Mesothelial cell of epicardium (in vitro differentiated cells): Measurements from ENCODE around the gene MYRIP. TPM values are rescaled to one million over a fixed set of nuclear protein-coding genes. Genes with fewer than 3 reads are reported as not detected.
"Not testable (repeated sequence)": the region's sequence is repeated elsewhere in the genome, so short reads cannot be mapped to it uniquely, and the experiment has no call there.

Source experiments
- DNase-seq, 2 experiments: peaks; one replicate each; pipeline ENCODE4 v3.0.0; 2021; ENCODE audit warnings: low spot score in 2 of 2; ENCODE audit not compliant: unreplicated experiment in 2 of 2
- H3K27ac Mint-ChIP-seq: 2 replicates; pipeline ENCODE4 v1.8.0; 2021; ENCODE audit warnings: mixed read lengths
- H3K27me3 Mint-ChIP-seq: 2 replicates; pipeline ENCODE4 v1.8.0; 2021; ENCODE audit warnings: low read depth, mixed read lengths
- H3K36me3 Mint-ChIP-seq: 2 replicates; pipeline ENCODE4 v1.8.0; 2021; ENCODE audit warnings: mixed read lengths
- H3K4me1 Mint-ChIP-seq: 2 replicates; pipeline ENCODE4 v1.8.0; 2021; ENCODE audit warnings: mixed read lengths
- H3K4me3 Mint-ChIP-seq: 2 replicates; pipeline ENCODE4 v1.8.0; 2021; ENCODE audit warnings: mild to moderate bottlenecking, moderate library complexity, mixed read lengths
- H3K9me3 Mint-ChIP-seq: 2 replicates; pipeline ENCODE4 v1.8.0; 2021; ENCODE audit warnings: mixed read lengths
- total RNA-seq: library from RNA; stranded (reverse); gene quantifications from 3 replicates; pipeline ENCODE4 v1.2.1, GENCODE V29; 2021
- TF ChIP-seq, protein P1 (sequence below): fragments of 200-600 bp; sonication (generic); IDR thresholded peaks from one replicate; pipeline ENCODE4 v1.5.0; 2021; ENCODE audit warnings: antibody characterized with exemption; ENCODE audit not compliant: unreplicated experiment

MYRIP gene
- total RNA-seq, 1 donor from 2014 or later = 0.63 TPM

DNA sequence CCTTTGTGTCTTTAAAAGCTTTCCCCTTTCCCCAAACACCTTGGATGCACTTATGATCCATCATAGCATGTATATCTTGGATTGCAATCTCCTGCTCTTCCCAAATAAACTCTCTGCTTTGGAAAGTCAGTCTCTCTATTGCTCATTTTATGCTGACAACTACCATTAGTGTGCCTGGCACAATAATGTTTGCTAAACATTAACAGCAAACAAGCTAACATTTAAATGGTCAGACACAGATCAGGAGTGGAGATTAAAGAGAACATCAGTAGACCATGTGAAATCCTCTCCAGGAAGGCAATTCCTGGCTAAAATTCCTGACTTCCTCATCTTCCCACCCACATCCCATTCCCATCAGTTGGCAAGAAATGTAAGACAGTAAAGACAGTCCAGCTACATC, 455.8 kb downstream of the MYRIP start:
- H3K27ac Mint-ChIP-seq = no peak overlapping the region
- no peaks in the 10 kb centered on the region for H3K4me1 Mint-ChIP-seq
- TF ChIP-seq, protein P1, sequence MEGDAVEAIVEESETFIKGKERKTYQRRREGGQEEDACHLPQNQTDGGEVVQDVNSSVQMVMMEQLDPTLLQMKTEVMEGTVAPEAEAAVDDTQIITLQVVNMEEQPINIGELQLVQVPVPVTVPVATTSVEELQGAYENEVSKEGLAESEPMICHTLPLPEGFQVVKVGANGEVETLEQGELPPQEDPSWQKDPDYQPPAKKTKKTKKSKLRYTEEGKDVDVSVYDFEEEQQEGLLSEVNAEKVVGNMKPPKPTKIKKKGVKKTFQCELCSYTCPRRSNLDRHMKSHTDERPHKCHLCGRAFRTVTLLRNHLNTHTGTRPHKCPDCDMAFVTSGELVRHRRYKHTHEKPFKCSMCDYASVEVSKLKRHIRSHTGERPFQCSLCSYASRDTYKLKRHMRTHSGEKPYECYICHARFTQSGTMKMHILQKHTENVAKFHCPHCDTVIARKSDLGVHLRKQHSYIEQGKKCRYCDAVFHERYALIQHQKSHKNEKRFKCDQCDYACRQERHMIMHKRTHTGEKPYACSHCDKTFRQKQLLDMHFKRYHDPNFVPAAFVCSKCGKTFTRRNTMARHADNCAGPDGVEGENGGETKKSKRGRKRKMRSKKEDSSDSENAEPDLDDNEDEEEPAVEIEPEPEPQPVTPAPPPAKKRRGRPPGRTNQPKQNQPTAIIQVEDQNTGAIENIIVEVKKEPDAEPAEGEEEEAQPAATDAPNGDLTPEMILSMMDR = no peak
- no peak for DNase-seq
- no peaks in the 10 kb centered on the region for H3K36me3 Mint-ChIP-seq
- no peak overlapping the region for H3K4me3 Mint-ChIP-seq
- H3K9me3 Mint-ChIP-seq = no peaks in the 10 kb centered on the region
- H3K27me3 Mint-ChIP-seq = peaks cover 80% of the 10 kb centered on the region

DNA sequence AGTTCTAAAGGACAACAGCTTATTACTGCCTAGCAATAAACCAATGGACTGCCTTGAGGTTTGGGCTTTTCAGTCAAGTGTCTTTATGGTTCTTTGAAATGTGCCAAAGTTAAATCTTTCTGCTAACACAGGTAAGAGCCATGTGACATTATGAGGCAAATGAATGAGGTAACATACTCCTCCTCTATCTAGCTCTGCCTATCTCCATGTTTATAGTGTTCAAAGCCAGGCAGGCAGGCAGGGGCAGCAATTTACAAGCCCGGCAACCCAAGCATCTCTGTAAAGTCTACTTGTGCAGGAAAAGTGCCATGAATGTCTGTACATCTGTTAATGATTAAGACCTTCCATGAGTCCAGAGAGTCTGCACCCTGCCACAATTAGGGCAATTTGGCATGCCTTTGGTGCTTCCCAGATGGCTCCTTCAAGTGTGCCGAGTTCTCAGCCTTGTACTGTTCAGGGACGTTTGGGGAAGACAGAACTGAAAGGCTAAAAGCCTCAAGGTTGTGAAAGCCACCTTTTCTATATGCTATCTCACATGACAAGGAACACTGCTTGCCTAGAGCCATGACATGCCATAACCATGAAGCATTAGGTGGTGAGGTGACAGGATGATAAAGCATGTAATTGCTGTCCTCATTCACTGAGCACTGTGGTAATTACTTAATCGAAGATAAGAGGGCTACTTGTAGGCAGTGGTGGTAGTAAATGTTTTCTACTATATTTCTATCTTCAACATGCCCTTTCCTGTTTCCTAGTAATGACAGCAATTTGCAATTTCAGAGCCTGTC, 458.7 kb downstream of the MYRIP start:
- H3K36me3 Mint-ChIP-seq = no peaks in the 10 kb centered on the region
- H3K27ac Mint-ChIP-seq = no peak overlapping the region
- peaks cover 85% of the 10 kb centered on the region for H3K27me3 Mint-ChIP-seq
- H3K4me3 Mint-ChIP-seq = no peak overlapping the region
- TF ChIP-seq, protein P1 = no peak
- no peaks in the 10 kb centered on the region for H3K4me1 Mint-ChIP-seq
- no peak for DNase-seq
- H3K9me3 Mint-ChIP-seq = peaks cover 6% of the 10 kb centered on the region

DNA sequence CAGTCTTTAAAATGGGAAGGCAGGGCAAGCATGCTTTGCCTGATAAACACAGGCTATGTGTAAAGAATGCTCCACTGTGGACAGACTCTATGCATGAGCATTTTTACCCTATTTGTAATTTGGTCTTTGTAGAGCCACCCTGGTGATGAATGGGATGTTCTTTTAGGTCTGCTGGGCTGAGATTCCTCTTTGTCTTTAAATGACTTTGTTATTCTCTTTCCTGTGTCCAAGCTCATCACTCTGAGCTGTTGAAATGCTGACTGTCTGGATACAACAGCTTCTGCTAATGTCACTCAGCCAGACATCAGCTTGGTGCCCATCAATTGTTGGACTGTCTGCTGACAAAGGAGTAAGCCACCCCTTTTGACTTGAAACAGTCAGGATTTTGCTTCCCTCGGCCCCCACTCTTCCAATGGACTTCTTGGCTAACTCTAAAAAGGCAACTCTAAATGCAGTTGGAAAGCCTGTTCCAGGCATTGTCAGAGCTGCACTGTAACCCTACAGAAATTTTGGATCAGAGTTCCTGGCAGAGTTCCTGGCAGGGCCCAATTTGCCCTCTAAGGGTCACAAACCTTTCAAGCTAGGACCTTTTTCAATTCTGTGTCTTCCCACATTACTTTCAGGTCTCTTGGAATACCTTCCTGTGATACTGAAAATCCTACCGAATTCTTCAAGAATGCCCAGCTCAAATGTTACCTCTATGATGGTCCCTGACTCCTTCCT, 459.6 kb downstream of the MYRIP start:
- no peak for DNase-seq
- Mint-ChIP-seq H3K36me3 (no peaks in the 10 kb centered on the region), H3K4me1 (no peaks in the 10 kb centered on the region), H3K27ac (no peak overlapping the region), H3K27me3 (peaks cover 84% of the 10 kb centered on the region), H3K9me3 (peaks cover 6% of the 10 kb centered on the region), H3K4me3 (no peak overlapping the region)
- TF ChIP-seq, protein P1 = no peak

DNA sequence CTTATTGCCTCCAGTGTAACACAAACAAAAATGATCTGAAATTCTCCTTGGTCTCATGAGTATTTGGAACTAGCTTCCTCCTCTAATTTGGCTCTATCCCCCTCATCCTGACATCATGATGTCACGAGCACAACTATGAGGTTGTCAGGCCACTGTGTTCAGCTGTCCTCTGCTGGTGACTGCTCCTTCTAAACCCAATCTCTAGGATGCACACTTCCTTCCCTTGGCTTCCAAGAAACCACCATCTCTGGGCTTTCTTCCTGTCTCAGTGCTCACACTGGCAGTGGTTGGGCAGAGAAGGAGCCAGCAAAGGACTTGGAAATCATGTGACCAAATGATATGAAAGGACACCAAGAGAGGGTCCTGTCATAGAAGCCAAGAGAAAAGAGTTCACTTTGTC, 469.4 kb downstream of the MYRIP start:
- TF ChIP-seq, protein P1 = no peak
- Mint-ChIP-seq H3K36me3 (no peaks in the 10 kb centered on the region), H3K4me1 (no peaks in the 10 kb centered on the region), H3K27me3 (peaks cover 43% of the 10 kb centered on the region), H3K4me3 (no peak overlapping the region), H3K27ac (no peak overlapping the region), H3K9me3 (peaks cover 9% of the 10 kb centered on the region)
- DNase-seq = no peak

DNA sequence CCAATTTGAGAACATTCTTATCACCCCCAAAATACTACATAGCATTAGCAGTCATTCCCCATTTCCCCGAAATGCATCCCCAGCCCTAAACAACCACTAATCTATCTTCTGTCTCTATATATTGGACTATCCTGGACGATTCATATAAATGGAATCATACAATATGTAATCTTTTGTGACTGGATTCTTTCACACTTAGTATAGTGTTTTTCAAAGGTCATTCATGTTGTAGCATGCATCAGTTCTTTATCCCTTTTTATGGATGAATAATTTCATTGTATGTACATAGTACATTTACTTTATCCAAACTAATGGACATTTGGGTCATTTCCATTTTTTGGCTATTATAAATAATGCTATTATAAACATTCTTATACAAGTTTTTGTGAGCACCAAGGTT, 472.6 kb downstream of the MYRIP start:
- peaks cover 8% of the 10 kb centered on the region for H3K9me3 Mint-ChIP-seq
- no peak overlapping the region for H3K27ac Mint-ChIP-seq

DNA sequence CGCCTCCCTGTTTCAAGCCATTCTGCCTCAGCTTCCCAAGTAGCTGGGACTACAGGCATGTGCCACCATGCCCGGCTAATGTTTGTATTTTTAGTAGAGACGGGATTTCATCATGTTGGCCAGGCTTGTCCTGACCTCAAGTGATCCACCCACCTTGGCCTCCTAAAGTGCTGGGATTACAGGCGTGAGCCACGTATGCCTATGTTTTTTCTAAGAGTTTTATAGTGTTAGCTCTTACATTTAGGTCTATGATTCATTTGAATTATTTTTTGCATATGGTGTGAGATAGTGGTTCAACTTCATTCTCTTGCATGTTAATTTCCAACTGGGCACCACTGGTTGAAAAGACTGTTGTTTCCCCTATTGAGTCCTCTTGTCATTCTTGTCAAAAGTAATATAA, 473.6 kb downstream of the MYRIP start:
- H3K4me1 Mint-ChIP-seq, H3K4me3 Mint-ChIP-seq, DNase-seq, H3K36me3 Mint-ChIP-seq, H3K27ac Mint-ChIP-seq, H3K9me3 Mint-ChIP-seq: not testable (repeated sequence)
- H3K27me3 Mint-ChIP-seq = peaks cover 23% of the 10 kb centered on the region

More for the DNA sequence above, 472.6 kb downstream of the MYRIP start:
- no peaks in the 10 kb centered on the region for H3K36me3 Mint-ChIP-seq
- H3K4me3 Mint-ChIP-seq = no peak overlapping the region
- TF ChIP-seq, protein P1 = no peak
- peaks cover 26% of the 10 kb centered on the region for H3K27me3 Mint-ChIP-seq
- H3K4me1 Mint-ChIP-seq = no peaks in the 10 kb centered on the region
- DNase-seq = no peak
